Natural killer cell treated with Interleukin-12 subunit alpha and Interleukin-12 subunit beta and Interleukin-15 and Interleukin-18, amount 100 ng/mL, for 72 hours (primary cell): Measurements from ENCODE around the gene KRT12. TPM values are rescaled to one million over a fixed set of nuclear protein-coding genes. Genes with fewer than 3 reads are reported as not detected.
"Not testable (repeated sequence)": the region's sequence is repeated elsewhere in the genome, so short reads cannot be mapped to it uniquely, and the experiment has no call there.

ENCODE experiments used
- ATAC-seq, 2 donors: fragments of 150-1000 bp; cut with Tn5 transposase in 1 of 2; sonication (Bioruptor Pico), chemical (Tn5 transposase) in 1 of 2; 2 replicates each; pipeline ENCODE4 v1.10.0; 2021
- DNase-seq: peaks from one replicate; pipeline ENCODE4 v3.0.0; 2022; ENCODE audit warnings: low spot score
- H3K27ac Mint-ChIP-seq, 2 donors: 1 replicate in 1 of 2; 2 replicates in 1 of 2; pipeline ENCODE4 v1.8.0; 2022; ENCODE audit warnings: mixed read lengths in 2 of 2, mild to moderate bottlenecking in 1 of 2, moderate library complexity in 1 of 2
- H3K27me3 Mint-ChIP-seq, 2 donors: 1 replicate in 1 of 2; 2 replicates in 1 of 2; pipeline ENCODE4 v1.8.0; 2022; ENCODE audit warnings: mixed read lengths in 2 of 2
- H3K36me3 Mint-ChIP-seq: one replicate; pipeline ENCODE4 v1.8.0; 2022; ENCODE audit warnings: mixed read lengths
- H3K4me1 Mint-ChIP-seq, 2 donors: 1 replicate in 1 of 2; 2 replicates in 1 of 2; pipeline ENCODE4 v1.8.0; 2022; ENCODE audit warnings: low read depth in 2 of 2, mixed read lengths in 2 of 2, mild to moderate bottlenecking in 1 of 2
- H3K4me3 Mint-ChIP-seq: one replicate; pipeline ENCODE4 v1.8.0; 2022; ENCODE audit warnings: mixed read lengths
- H3K9me3 Mint-ChIP-seq: 2 replicates; pipeline ENCODE4 v1.8.0; 2022; ENCODE audit warnings: mixed read lengths
- total RNA-seq, 2 donors: library from RNA; stranded (reverse); gene quantifications; one replicate each; pipeline ENCODE4 v1.2.3, GENCODE V29; 2022

KRT12 gene
- total RNA-seq, 2 donors from 2014 or later, result not detected

GRCh38 chr17:40822132-40822812, 44.8 kb downstream of the KRT12 start, which contains the start of gene KRT10:
Gene KRT10, minus strand, starts transcription at chr17:40822614. Its CDS starts 29 bp downstream, at chr17:40822585.
- DNase-seq (no peak), ATAC-seq (no peak)
- H3K9me3 Mint-ChIP-seq, result no peaks in the 10 kb centered on the region
- H3K4me3 Mint-ChIP-seq, result no peak within 1 kb of the TSS
- peaks cover 5 to 18% of the 10 kb centered on the region in 2 donors for H3K4me1 Mint-ChIP-seq
- H3K36me3 Mint-ChIP-seq, result peaks cover 27% of the 10 kb centered on the region
- peaks cover 20 to 35% of the 10 kb centered on the region in 2 donors for H3K27me3 Mint-ChIP-seq
- no peak within 1 kb of the TSS for H3K27ac Mint-ChIP-seq

- peaks cover 35% of the 10 kb centered on the region for H3K36me3 Mint-ChIP-seq
- no peak for DNase-seq
- no peak overlapping the region for H3K4me3 Mint-ChIP-seq
- H3K27ac Mint-ChIP-seq, result no peak overlapping the region
- no peak for ATAC-seq
- peaks cover 17 to 30% of the 10 kb centered on the region in 2 donors for H3K27me3 Mint-ChIP-seq
- H3K4me1 Mint-ChIP-seq, result peaks cover 9 to 24% of the 10 kb centered on the region in 2 donors
- no peaks in the 10 kb centered on the region for H3K9me3 Mint-ChIP-seq
These were observed 45.5 kb downstream of the KRT12 start for GRCh38 chr17:40821536-40821935.

GRCh38 chr17:40820228-40820838, 46.7 kb downstream of the KRT12 start:
- peaks cover 8 to 24% of the 10 kb centered on the region in 2 donors for H3K27me3 Mint-ChIP-seq
- no peak for DNase-seq
- H3K4me3 Mint-ChIP-seq, result peak overlapping the region; percentile 74
- H3K4me1 Mint-ChIP-seq, result peaks cover 9 to 24% of the 10 kb centered on the region in 2 donors
- peak overlapping the region; percentile 83 to 86 for H3K27ac Mint-ChIP-seq
- no peaks in the 10 kb centered on the region for H3K9me3 Mint-ChIP-seq
- H3K36me3 Mint-ChIP-seq, result peaks cover 34% of the 10 kb centered on the region
- ATAC-seq, result peak in 1 of 2 donors; percentile 44

GRCh38 chr17:40819528-40820125, 47.4 kb downstream of the KRT12 start:
- H3K9me3 Mint-ChIP-seq, result peaks cover 1% of the 10 kb centered on the region
- peak overlapping the region; percentile 74 for H3K4me3 Mint-ChIP-seq
- peak overlapping the region; percentile 83 to 86 for H3K27ac Mint-ChIP-seq
- ATAC-seq, result no peak
- H3K27me3 Mint-ChIP-seq, result peaks cover 11 to 21% of the 10 kb centered on the region in 2 donors
- peaks cover 34% of the 10 kb centered on the region for H3K36me3 Mint-ChIP-seq
- H3K4me1 Mint-ChIP-seq, result peaks cover 9 to 24% of the 10 kb centered on the region in 2 donors
- no peak for DNase-seq

GRCh38 chr17:40818733-40819527, 48.1 kb downstream of the KRT12 start:
- ATAC-seq, result peak; percentile 92 to 95
- Mint-ChIP-seq H3K4me3 (peak overlapping the region; percentile 92), H3K27ac (peak overlapping the region; percentile 86 to 95), H3K9me3 (peaks cover 3% of the 10 kb centered on the region), H3K36me3 (peaks cover 34% of the 10 kb centered on the region), H3K27me3 (peaks cover 9 to 16% of the 10 kb centered on the region in 2 donors), H3K4me1 (peaks cover 9 to 24% of the 10 kb centered on the region in 2 donors)
- peak; percentile 90 for DNase-seq

GRCh38 chr17:40818343-40818732, 48.7 kb downstream of the KRT12 start:
- H3K27me3 Mint-ChIP-seq, result peaks cover 10 to 22% of the 10 kb centered on the region in 2 donors
- DNase-seq (no peak), ATAC-seq (no peak)
- H3K9me3 Mint-ChIP-seq, result peaks cover 3% of the 10 kb centered on the region
- H3K27ac Mint-ChIP-seq, result peak overlapping the region; percentile 86 to 95
- peaks cover 9 to 24% of the 10 kb centered on the region in 2 donors for H3K4me1 Mint-ChIP-seq
- H3K4me3 Mint-ChIP-seq, result peak overlapping the region; percentile 92
- peaks cover 34% of the 10 kb centered on the region for H3K36me3 Mint-ChIP-seq

- H3K9me3 Mint-ChIP-seq, result peaks cover 3% of the 10 kb centered on the region
- no peak for DNase-seq
- H3K4me1 Mint-ChIP-seq, result peaks cover 9 to 24% of the 10 kb centered on the region in 2 donors
- ATAC-seq, result no peak
- peaks cover 17 to 33% of the 10 kb centered on the region in 2 donors for H3K27me3 Mint-ChIP-seq
- peak overlapping the region; percentile 9 to 86 for H3K27ac Mint-ChIP-seq
- peak overlapping the region; percentile 92 for H3K4me3 Mint-ChIP-seq
- peaks cover 34% of the 10 kb centered on the region for H3K36me3 Mint-ChIP-seq
These were observed 49.8 kb downstream of the KRT12 start for GRCh38 chr17:40817103-40817682.

GRCh38 chr17:40816569-40816968, 50.5 kb downstream of the KRT12 start:
- DNase-seq (no peak), ATAC-seq (no peak)
- Mint-ChIP-seq H3K27me3 (peaks cover 22 to 40% of the 10 kb centered on the region in 2 donors), H3K4me3 (peak overlapping the region; percentile 92), H3K36me3 (peaks cover 34% of the 10 kb centered on the region), H3K27ac (peak overlapping the region in 1 of 2 donors; percentile 9), H3K9me3 (peaks cover 3% of the 10 kb centered on the region), H3K4me1 (peaks cover 9 to 24% of the 10 kb centered on the region in 2 donors)

GRCh38 chr17:40815381-40815780, 51.6 kb downstream of the KRT12 start:
- Mint-ChIP-seq H3K4me1 (peaks cover 9 to 22% of the 10 kb centered on the region in 2 donors), H3K9me3 (peaks cover 3% of the 10 kb centered on the region), H3K27me3 (peaks cover 28 to 51% of the 10 kb centered on the region in 2 donors), H3K4me3 (no peak overlapping the region), H3K36me3 (peaks cover 34% of the 10 kb centered on the region), H3K27ac (no peak overlapping the region)
- ATAC-seq, result no peak
- no peak for DNase-seq

- H3K9me3 Mint-ChIP-seq, H3K4me3 Mint-ChIP-seq, DNase-seq, H3K27ac Mint-ChIP-seq, ATAC-seq: not testable (repeated sequence)
- peaks cover 7 to 15% of the 10 kb centered on the region in 2 donors for H3K4me1 Mint-ChIP-seq
- H3K27me3 Mint-ChIP-seq, result peaks cover 35 to 53% of the 10 kb centered on the region in 2 donors
- H3K36me3 Mint-ChIP-seq, result peaks cover 27% of the 10 kb centered on the region
These were observed 52.4 kb downstream of the KRT12 start for GRCh38 chr17:40814657-40815056.

GRCh38 chr17:40813804-40814203, 53.2 kb downstream of the KRT12 start:
- no peak for DNase-seq
- Mint-ChIP-seq H3K27me3 (peaks cover 35 to 57% of the 10 kb centered on the region in 2 donors), H3K9me3 (peaks cover 3% of the 10 kb centered on the region), H3K4me3 (no peak overlapping the region), H3K36me3 (peaks cover 23% of the 10 kb centered on the region), H3K4me1 (peaks cover 7 to 11% of the 10 kb centered on the region in 2 donors), H3K27ac (no peak overlapping the region)
- ATAC-seq, result no peak

GRCh38 chr17:40812639-40813038, 54.4 kb downstream of the KRT12 start:
- peaks cover 43 to 68% of the 10 kb centered on the region in 2 donors for H3K27me3 Mint-ChIP-seq
- peaks cover 3% of the 10 kb centered on the region for H3K9me3 Mint-ChIP-seq
- no peak overlapping the region for H3K27ac Mint-ChIP-seq
- H3K4me1 Mint-ChIP-seq, result peaks cover 7 to 10% of the 10 kb centered on the region in 2 donors
- ATAC-seq (no peak), DNase-seq (no peak)
- H3K4me3 Mint-ChIP-seq, result no peak overlapping the region
- peaks cover 16% of the 10 kb centered on the region for H3K36me3 Mint-ChIP-seq
